Trophoblast cell (in vitro differentiated cells and primary cell): ENCODE measurements around the gene ESRRG.
"Not testable (repeated sequence)": the region's sequence is repeated elsewhere in the genome, so short reads cannot be mapped to it uniquely, and the experiment has no call there.

Experiments
- DNase-seq, 2 donors: peaks; one replicate each; pipeline ENCODE4 v3.0.0-alpha.2; 2016
- H2AFZ ChIP-seq: 2 replicates; pipeline ENCODE4 v1.6.1; 2013; ENCODE audit warnings: low read length, moderate library complexity, mild to moderate bottlenecking; ENCODE audit not compliant: insufficient read depth, poor library complexity
- H2AK5ac ChIP-seq: 2 replicates; pipeline ENCODE4 v1.6.1; 2013; ENCODE audit warnings: mild to moderate bottlenecking, low read length
- H2BK120ac ChIP-seq: 2 replicates; pipeline ENCODE4 v1.6.1; 2013; ENCODE audit warnings: low read length, mild to moderate bottlenecking, moderate library complexity; ENCODE audit not compliant: insufficient read depth, poor library complexity
- H2BK12ac ChIP-seq: 2 replicates; pipeline ENCODE4 v1.6.1; 2013; ENCODE audit warnings: mild to moderate bottlenecking, low read length, moderate library complexity
- H2BK5ac ChIP-seq: 2 replicates; pipeline ENCODE4 v1.6.1; 2013; ENCODE audit warnings: low read length, low read depth, moderate library complexity, mild to moderate bottlenecking; ENCODE audit not compliant: poor library complexity
- H3K14ac ChIP-seq: 2 replicates; pipeline ENCODE4 v1.6.1; 2013; ENCODE audit warnings: mild to moderate bottlenecking, low read length
- H3K18ac ChIP-seq: 2 replicates; pipeline ENCODE4 v1.6.1; 2013; ENCODE audit warnings: mild to moderate bottlenecking, low read length
- H3K23ac ChIP-seq: 2 replicates; pipeline ENCODE4 v1.6.1; 2013; ENCODE audit warnings: low read length
- H3K27ac ChIP-seq: 2 replicates; pipeline ENCODE4 v1.5.1; 2013; ENCODE audit warnings: low read depth, mild to moderate bottlenecking, inconsistent platforms, low read length, moderate library complexity
- H3K27me3 ChIP-seq: 2 replicates; pipeline ENCODE4 v1.6.1; 2013; ENCODE audit warnings: inconsistent platforms, mild to moderate bottlenecking, low read length, moderate library complexity; ENCODE audit not compliant: insufficient read depth
- H3K36me3 ChIP-seq, 2 experiments: 1 replicate in 1 of 2; 2 replicates in 1 of 2; pipeline ENCODE4 v1.6.1; 2013; ENCODE audit warnings: low read length in 2 of 2, mild to moderate bottlenecking in 2 of 2, moderate library complexity in 1 of 2; ENCODE audit not compliant: insufficient read depth in 2 of 2, control insufficient read depth in 1 of 2
- H3K4ac ChIP-seq: 2 replicates; pipeline ENCODE4 v1.6.1; 2013; ENCODE audit warnings: low read depth, mild to moderate bottlenecking, low read length, moderate library complexity
- H3K4me1 ChIP-seq, 2 experiments: 1 replicate in 1 of 2; 2 replicates in 1 of 2; pipeline ENCODE4 v1.6.1; 2013; ENCODE audit warnings: low read length in 2 of 2, mild to moderate bottlenecking in 2 of 2, moderate library complexity in 1 of 2; ENCODE audit not compliant: insufficient read depth in 2 of 2, control insufficient read depth in 1 of 2
- H3K4me2 ChIP-seq: 2 replicates; pipeline ENCODE4 v1.6.1; 2013; ENCODE audit warnings: inconsistent platforms, mild to moderate bottlenecking, low read length, moderate library complexity
- H3K4me3 ChIP-seq: 2 replicates; pipeline ENCODE4 v1.5.1; 2013; ENCODE audit warnings: mild to moderate bottlenecking, low read depth, low read length, inconsistent platforms
- H3K79me1 ChIP-seq: one replicate; pipeline ENCODE4 v1.6.1; 2013; ENCODE audit warnings: low read length
- H3K79me2 ChIP-seq: 2 replicates; pipeline ENCODE4 v1.6.1; 2013; ENCODE audit warnings: low read length, mild to moderate bottlenecking; ENCODE audit not compliant: control insufficient read depth, insufficient read depth, poor library complexity
- H3K9ac ChIP-seq: 2 replicates; pipeline ENCODE4 v1.6.1; 2013; ENCODE audit warnings: mild to moderate bottlenecking, low read length
- H3K9me3 ChIP-seq: 2 replicates; pipeline ENCODE4 v1.6.1; 2013; ENCODE audit warnings: low read depth, mild to moderate bottlenecking, control low read depth, inconsistent platforms, low read length; ENCODE audit not compliant: insufficient read depth
- H4K12ac ChIP-seq: 2 replicates; pipeline ENCODE4 v1.6.1; 2013; ENCODE audit warnings: low read depth, mild to moderate bottlenecking, low read length, moderate library complexity
- H4K8ac ChIP-seq: 2 replicates; pipeline ENCODE4 v1.6.1; 2013; ENCODE audit warnings: low read depth, mild to moderate bottlenecking, low read length, moderate library complexity
- H4K91ac ChIP-seq: one replicate; pipeline ENCODE4 v1.6.1; 2013; ENCODE audit warnings: low read depth, mild to moderate bottlenecking, low read length, moderate library complexity
- WGBS: extraction: QIAGEN DNeasy Blood & Tissue Kit; methylation state at CpG from one replicate; pipeline ENCODE4 v1.1.7; 2013; ENCODE audit warnings: missing lambda C conversion rate; ENCODE audit not compliant: insufficient read length, insufficient coverage; ENCODE audit errors: extremely low coverage; 5-methylcytosine and 5-hydroxymethylcytosine counted together

Gene ESRRG

GRCh38 chr1:216533776-216534175 lies 189.5 kb downstream of the ESRRG start:
- H4K8ac ChIP-seq = no peak overlapping the region

GRCh38 chr1:216532251-216532798 lies 190.9 kb downstream of the ESRRG start:
- H3K4me3 ChIP-seq = no peak overlapping the region
- no peak overlapping the region for H3K9ac ChIP-seq
- H3K4me1 ChIP-seq = no peaks in the 10 kb centered on the region
- no peak overlapping the region for H4K8ac ChIP-seq
- H3K4ac ChIP-seq = no peak overlapping the region
- no peak overlapping the region for H2BK120ac ChIP-seq
- no peaks in the 10 kb centered on the region for H3K36me3 ChIP-seq
- H3K79me1 ChIP-seq = no peaks in the 10 kb centered on the region
- no peak overlapping the region for H2BK5ac ChIP-seq
- H3K27me3 ChIP-seq = no peaks in the 10 kb centered on the region
- H2AK5ac ChIP-seq = no peak overlapping the region
- no peak overlapping the region for H3K27ac ChIP-seq
- H3K4me2 ChIP-seq = no peak overlapping the region
- no peak overlapping the region for H3K14ac ChIP-seq
- DNase-seq = no peak
- no peak overlapping the region for H3K23ac ChIP-seq
- H2BK12ac ChIP-seq = no peak overlapping the region
- H3K79me2 ChIP-seq = no peaks in the 10 kb centered on the region
- no peak overlapping the region for H3K18ac ChIP-seq
- no peak overlapping the region for H2AFZ ChIP-seq
- H4K12ac ChIP-seq = no peak overlapping the region
- H3K9me3 ChIP-seq = no peaks in the 10 kb centered on the region
- H4K91ac ChIP-seq = no peak overlapping the region
- WGBS = no CpG with 5 or more reads among the region's 9 CpGs

More at GRCh38 chr1:216533776-216534175, 189.5 kb downstream of the ESRRG start:
- no peak overlapping the region for H2AK5ac ChIP-seq
- no peak overlapping the region for H3K14ac ChIP-seq
- DNase-seq = no peak
- no peak overlapping the region for H2BK120ac ChIP-seq
- no peak overlapping the region for H2BK12ac ChIP-seq
- H3K9ac ChIP-seq = no peak overlapping the region
- no peak overlapping the region for H3K18ac ChIP-seq
- no peaks in the 10 kb centered on the region for H3K36me3 ChIP-seq
- H3K27me3 ChIP-seq = no peaks in the 10 kb centered on the region
- no peak overlapping the region for H4K12ac ChIP-seq
- H3K4ac ChIP-seq = no peak overlapping the region
- no peaks in the 10 kb centered on the region for H3K9me3 ChIP-seq
- H3K27ac ChIP-seq = no peak overlapping the region
- H3K4me2 ChIP-seq = no peak overlapping the region
- WGBS = no CpG with 5 or more reads among the region's 4 CpGs
- H4K91ac ChIP-seq = no peak overlapping the region
- H3K79me1 ChIP-seq = no peaks in the 10 kb centered on the region
- H3K79me2 ChIP-seq = no peaks in the 10 kb centered on the region
- H3K4me1 ChIP-seq = no peaks in the 10 kb centered on the region
- no peak overlapping the region for H3K4me3 ChIP-seq
- no peak overlapping the region for H3K23ac ChIP-seq
- no peak overlapping the region for H2BK5ac ChIP-seq
- no peak overlapping the region for H2AFZ ChIP-seq

GRCh38 chr1:216531263-216532239 lies 191.7 kb downstream of the ESRRG start:
- no peak overlapping the region for H3K4ac ChIP-seq
- H2AFZ ChIP-seq = no peak overlapping the region
- H2BK120ac ChIP-seq = no peak overlapping the region
- no peak overlapping the region for H2BK5ac ChIP-seq
- no CpG with 5 or more reads among the region's 12 CpGs for WGBS
- H3K9ac ChIP-seq = no peak overlapping the region
- H3K79me1 ChIP-seq = no peaks in the 10 kb centered on the region
- no peak overlapping the region for H4K91ac ChIP-seq
- H4K12ac ChIP-seq = no peak overlapping the region
- no peak overlapping the region for H3K4me3 ChIP-seq
- no peak overlapping the region for H2AK5ac ChIP-seq
- H3K36me3 ChIP-seq = no peaks in the 10 kb centered on the region
- H3K9me3 ChIP-seq = no peaks in the 10 kb centered on the region
- no peak overlapping the region for H3K14ac ChIP-seq
- H3K4me2 ChIP-seq = no peak overlapping the region
- H3K27me3 ChIP-seq = no peaks in the 10 kb centered on the region
- no peak overlapping the region for H3K27ac ChIP-seq
- no peak overlapping the region for H3K23ac ChIP-seq
- no peak overlapping the region for H3K18ac ChIP-seq
- DNase-seq = peak in 1 of 2 donors; percentile 33
- no peak overlapping the region for H2BK12ac ChIP-seq
- no peaks in the 10 kb centered on the region for H3K4me1 ChIP-seq
- no peaks in the 10 kb centered on the region for H3K79me2 ChIP-seq
- no peak overlapping the region for H4K8ac ChIP-seq

- H3K4me3 ChIP-seq, H3K79me1 ChIP-seq, DNase-seq, H3K14ac ChIP-seq, H3K36me3 ChIP-seq, H2AK5ac ChIP-seq, H2BK120ac ChIP-seq, H3K9me3 ChIP-seq, H3K4ac ChIP-seq, H4K12ac ChIP-seq, H2BK12ac ChIP-seq, H4K91ac ChIP-seq, H3K79me2 ChIP-seq, H3K9ac ChIP-seq, H2BK5ac ChIP-seq, H4K8ac ChIP-seq, H3K23ac ChIP-seq, H3K18ac ChIP-seq, H3K4me1 ChIP-seq, H3K27me3 ChIP-seq, H2AFZ ChIP-seq, H3K4me2 ChIP-seq, H3K27ac ChIP-seq: not testable (repeated sequence)
- no CpG with 5 or more reads among the region's 3 CpGs for WGBS
Measured at GRCh38 chr1:216529851-216530250, 193.4 kb downstream of the ESRRG start.
